PFSK-1 (cell line): ENCODE data around the gene CELF4.

Experiments used
- FOXP2 ChIP-seq: optimal IDR thresholded peaks from 2 replicates; pipeline ENCODE3; 2011; ENCODE audit warnings: borderline replicate concordance, control low read depth, inconsistent platforms; ENCODE audit not compliant: insufficient read depth; ENCODE audit errors: extremely low read length, extremely low read depth
- POLR2AphosphoS5 ChIP-seq: IDR thresholded peaks from 2 replicates; pipeline ENCODE4 v1.6.1; 2012; ENCODE audit warnings: low read depth, mild to moderate bottlenecking, control low read depth, low read length, moderate library complexity
- REST ChIP-seq, 2 experiments: IDR thresholded peaks; 2 replicates each; pipeline versions ENCODE4 v1.6.1 to v1.8.0; 2011 to 2012; ENCODE audit warnings: low read depth in 2 of 2, low read length in 2 of 2, control low read depth in 1 of 2, inconsistent platforms in 1 of 2, mild to moderate bottlenecking in 1 of 2, moderate library complexity in 1 of 2; ENCODE audit not compliant: insufficient read depth in 1 of 2
- SIN3A ChIP-seq: IDR thresholded peaks from 2 replicates; pipeline ENCODE4 v1.6.1; 2012; ENCODE audit warnings: mild to moderate bottlenecking, low read length, moderate library complexity, borderline replicate concordance; ENCODE audit not compliant: insufficient read depth
- TAF1 ChIP-seq: IDR thresholded peaks from 2 replicates; pipeline ENCODE4 v1.6.1; 2012; ENCODE audit warnings: low read length, control low read depth, borderline replicate concordance; ENCODE audit not compliant: insufficient read depth

The CELF4 gene

GRCh38 chr18:37544713-37545112 is 20.9 kb downstream of the CELF4 start:
- no peak for TF ChIP-seq REST (IDR thresholded peaks at IDR 0.05; ENCODE audit: insufficient read depth in 1 of 2, low read depth in 2 of 2, low read length in 2 of 2)

- no peak for TF ChIP-seq TAF1
- no peak for TF ChIP-seq REST (IDR thresholded peaks at IDR 0.05; ENCODE audit: insufficient read depth in 1 of 2, low read depth in 2 of 2, low read length in 2 of 2)
- TF ChIP-seq POLR2AphosphoS5: no peak
- TF ChIP-seq FOXP2: no peak
- TF ChIP-seq SIN3A: no peak
These were observed 21.4 kb downstream of the CELF4 start for GRCh38 chr18:37544217-37544616.

- TF ChIP-seq SIN3A (no peak), POLR2AphosphoS5 (no peak), REST (IDR thresholded peaks at IDR 0.05; ENCODE audit: insufficient read depth in 1 of 2, low read depth in 2 of 2, low read length in 2 of 2) (no peak), TAF1 (no peak), FOXP2 (no peak)
These were observed 22.3 kb downstream of the CELF4 start for GRCh38 chr18:37543321-37543720.

- no peak for TF ChIP-seq POLR2AphosphoS5
- TF ChIP-seq TAF1: no peak
- TF ChIP-seq FOXP2: no peak
- TF ChIP-seq SIN3A: no peak
These were observed 24.1 kb downstream of the CELF4 start for GRCh38 chr18:37541517-37541916.

- TF ChIP-seq SIN3A (no peak), POLR2AphosphoS5 (no peak), TAF1 (no peak), REST (IDR thresholded peaks at IDR 0.05; ENCODE audit: insufficient read depth in 1 of 2, low read depth in 2 of 2, low read length in 2 of 2) (no peak), FOXP2 (no peak)
These were observed 25.0 kb downstream of the CELF4 start for GRCh38 chr18:37540424-37541138.
